Astrocyte of the cerebellum (primary cell): ENCODE results near the gene IRX4.
"Not testable (repeated sequence)": the region's sequence is repeated elsewhere in the genome, so short reads cannot be mapped to it uniquely, and the experiment has no call there.

Experiments used
- DNase-seq: peaks from one replicate; pipeline ENCODE4 v3.0.0-alpha.2; 2011; ENCODE audit warnings: low read depth
- H3K4me3 ChIP-seq: 2 replicates; pipeline ENCODE4 v1.5.1; 2011; ENCODE audit warnings: mild to moderate bottlenecking, low read depth, low read length, moderate library complexity
- CTCF ChIP-seq: IDR thresholded peaks from 2 replicates; pipeline ENCODE4 v1.5.1; 2012; ENCODE audit warnings: low read length, low read depth, moderate library complexity, mild to moderate bottlenecking; ENCODE audit errors: missing control alignments
- in situ Hi-C: cut with HindIII; loops from 2 replicates; pipeline ENCODE4 v1.10.0; 2017; ENCODE audit warnings: low sequenced_read_pairs

IRX4 gene

GRCh38 chr5:1847056-1847455 lies 35.7 kb downstream of the IRX4 start:
- no peak overlapping the region for H3K4me3 ChIP-seq
- no peak for DNase-seq
- no peak for TF ChIP-seq CTCF
- in situ Hi-C loops, result no loop called here

- H3K4me3 ChIP-seq, result no peak overlapping the region
- TF ChIP-seq CTCF, result no peak
- no peak for DNase-seq
- in situ Hi-C loops, result no loop called here
Observed at GRCh38 chr5:1846583-1846982, 36.1 kb downstream of the IRX4 start.

- TF ChIP-seq CTCF, result no peak
- no peak overlapping the region for H3K4me3 ChIP-seq
- in situ Hi-C loops, result no loop called here
- DNase-seq, result no peak
Observed at GRCh38 chr5:1845696-1846095, 37.0 kb downstream of the IRX4 start.

- DNase-seq, result no peak
- in situ Hi-C loops, result no loop called here
Observed at GRCh38 chr5:1844708-1845436, 37.9 kb downstream of the IRX4 start.

GRCh38 chr5:1843761-1844160 lies 39.0 kb downstream of the IRX4 start:
- H3K4me3 ChIP-seq, in situ Hi-C loops, DNase-seq: not testable (repeated sequence)

More at GRCh38 chr5:1844708-1845436, 37.9 kb downstream of the IRX4 start:
- TF ChIP-seq CTCF, result no peak
- H3K4me3 ChIP-seq, result no peak overlapping the region

- H3K4me3 ChIP-seq, result no peak overlapping the region
- TF ChIP-seq CTCF, result no peak
- DNase-seq, result no peak
- in situ Hi-C loops, result no loop called here
Observed at GRCh38 chr5:1842004-1842819, 40.5 kb downstream of the IRX4 start.
